Naive B cell (primary cell): ENCODE results near the gene TRIM8. TPM values are rescaled to one million over a fixed set of nuclear protein-coding genes. Genes with fewer than 3 reads are reported as not detected.

Source experiments
- ATAC-seq, 2 donors: fragments of 150-1000 bp; cut with Tn5 transposase; 2 replicates each; pipeline ENCODE4 v1.10.0; 2021; ENCODE audit warnings: low read depth in 2 of 2, mild to moderate bottlenecking in 2 of 2, moderate library complexity in 2 of 2
- DNase-seq: peaks from one replicate; pipeline ENCODE4 v3.0.0; 2022
- H3K27ac Mint-ChIP-seq, 6 donors: one replicate each; pipeline ENCODE4 v1.8.0; 2020 to 2022; ENCODE audit warnings: mild to moderate bottlenecking in 6 of 6, mixed read lengths in 6 of 6, moderate library complexity in 5 of 6, inconsistent platforms in 2 of 6
- H3K27me3 Mint-ChIP-seq, 3 donors: one replicate each; pipeline ENCODE4 v1.8.0; 2021 to 2022; ENCODE audit warnings: mixed read lengths in 3 of 3, mild to moderate bottlenecking in 1 of 3
- H3K36me3 Mint-ChIP-seq, 2 donors: one replicate each; pipeline ENCODE4 v1.8.0; 2020 to 2022; ENCODE audit warnings: mixed read lengths in 2 of 2, inconsistent platforms in 1 of 2, mild to moderate bottlenecking in 1 of 2
- H3K4me1 Mint-ChIP-seq, 3 donors: one replicate each; pipeline ENCODE4 v1.8.0; 2020 to 2022; ENCODE audit warnings: mixed read lengths in 3 of 3, inconsistent platforms in 1 of 3, mild to moderate bottlenecking in 1 of 3, moderate library complexity in 1 of 3
- H3K4me3 Mint-ChIP-seq, 8 donors: one replicate each; pipeline ENCODE4 v1.8.0; 2020 to 2022; ENCODE audit warnings: mild to moderate bottlenecking in 8 of 8, mixed read lengths in 8 of 8, moderate library complexity in 8 of 8, inconsistent platforms in 2 of 8
- H3K9me3 Mint-ChIP-seq, 7 donors: one replicate each; pipeline ENCODE4 v1.8.0; 2020 to 2022; ENCODE audit warnings: mixed read lengths in 7 of 7, mild to moderate bottlenecking in 5 of 7, inconsistent platforms in 2 of 7, moderate library complexity in 1 of 7
- polyA plus RNA-seq, 6 donors: library from polyadenylated mRNA; unstranded; fragments of 300-500 nt; fragmentation: Illumina TruSeq; gene quantifications; one replicate each; pipeline ENCODE4 v1.2.3, GENCODE V29; 2021; ENCODE audit warnings: low read depth in 6 of 6

TRIM8 gene
- polyA plus RNA-seq, 6 donors from 2014 or later, result 27.1 to 45.8 (median 30.2) TPM

DNA sequence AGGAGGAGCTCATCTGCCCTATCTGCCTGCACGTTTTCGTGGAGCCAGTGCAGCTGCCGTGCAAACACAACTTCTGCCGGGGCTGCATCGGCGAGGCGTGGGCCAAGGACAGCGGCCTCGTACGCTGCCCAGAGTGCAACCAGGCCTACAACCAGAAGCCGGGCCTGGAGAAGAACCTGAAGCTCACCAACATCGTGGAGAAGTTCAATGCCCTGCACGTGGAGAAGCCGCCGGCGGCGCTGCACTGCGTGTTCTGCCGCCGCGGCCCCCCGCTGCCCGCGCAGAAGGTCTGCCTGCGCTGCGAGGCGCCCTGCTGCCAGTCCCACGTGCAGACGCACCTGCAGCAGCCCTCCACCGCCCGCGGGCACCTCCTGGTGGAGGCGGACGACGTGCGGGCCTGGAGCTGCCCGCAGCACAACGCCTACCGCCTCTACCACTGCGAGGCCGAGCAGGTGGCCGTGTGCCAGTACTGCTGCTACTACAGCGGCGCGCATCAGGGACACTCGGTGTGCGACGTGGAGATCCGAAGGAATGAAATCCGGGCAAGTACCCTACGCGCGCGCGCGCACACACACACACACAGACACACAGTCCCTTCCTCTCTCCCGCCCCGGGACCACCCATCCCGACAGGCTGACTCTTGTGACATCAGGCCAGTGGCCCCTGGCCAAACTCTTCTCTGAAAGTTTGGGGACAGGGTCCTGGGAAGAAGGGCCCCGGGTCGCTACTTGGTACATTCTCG lies 538 bp downstream of the TRIM8 start:
- peaks cover 0 to 1% (median 0%) of the 10 kb centered on the region in 7 donors for H3K9me3 Mint-ChIP-seq
- H3K27ac Mint-ChIP-seq, result peak overlapping the region; percentile 97 to 98 (median 98)
- no peaks in the 10 kb centered on the region for H3K27me3 Mint-ChIP-seq
- peak; percentile 88 for DNase-seq
- ATAC-seq, result peak; percentile 61
- peak overlapping the region; percentile 87 to 100 (median 98) for H3K4me3 Mint-ChIP-seq
- H3K4me1 Mint-ChIP-seq, result peaks cover 50 to 56% (median 55%) of the 10 kb centered on the region in 3 donors
- no peaks in the 10 kb centered on the region for H3K36me3 Mint-ChIP-seq

DNA sequence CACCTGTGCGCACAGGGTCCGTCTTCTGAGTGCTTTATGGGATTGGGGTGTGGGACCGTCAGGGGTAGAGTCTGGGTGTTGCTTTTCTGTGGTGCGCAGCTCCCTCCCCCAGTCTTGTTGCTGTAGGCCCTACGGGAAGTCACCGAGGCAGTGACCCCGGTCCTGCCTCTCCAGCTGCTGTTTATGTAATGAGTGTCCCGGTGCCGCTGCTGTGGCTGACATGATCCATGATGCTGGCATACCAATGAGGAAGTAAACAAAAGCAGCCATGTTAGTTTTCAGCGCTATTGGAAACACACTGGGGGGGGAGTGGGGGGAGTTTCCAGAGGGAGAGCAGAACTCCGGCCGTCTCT lies 1.1 kb downstream of the TRIM8 start:
- peaks cover 0 to 1% (median 0%) of the 10 kb centered on the region in 7 donors for H3K9me3 Mint-ChIP-seq
- H3K27ac Mint-ChIP-seq, result peak overlapping the region; percentile 97 to 98 (median 98)
- DNase-seq, result peak; percentile 48
- no peaks in the 10 kb centered on the region for H3K36me3 Mint-ChIP-seq
- peaks cover 52 to 61% (median 61%) of the 10 kb centered on the region in 3 donors for H3K4me1 Mint-ChIP-seq
- no peaks in the 10 kb centered on the region for H3K27me3 Mint-ChIP-seq
- H3K4me3 Mint-ChIP-seq, result peak overlapping the region; percentile 87 to 100 (median 98)
- ATAC-seq, result peak; percentile 1

DNA sequence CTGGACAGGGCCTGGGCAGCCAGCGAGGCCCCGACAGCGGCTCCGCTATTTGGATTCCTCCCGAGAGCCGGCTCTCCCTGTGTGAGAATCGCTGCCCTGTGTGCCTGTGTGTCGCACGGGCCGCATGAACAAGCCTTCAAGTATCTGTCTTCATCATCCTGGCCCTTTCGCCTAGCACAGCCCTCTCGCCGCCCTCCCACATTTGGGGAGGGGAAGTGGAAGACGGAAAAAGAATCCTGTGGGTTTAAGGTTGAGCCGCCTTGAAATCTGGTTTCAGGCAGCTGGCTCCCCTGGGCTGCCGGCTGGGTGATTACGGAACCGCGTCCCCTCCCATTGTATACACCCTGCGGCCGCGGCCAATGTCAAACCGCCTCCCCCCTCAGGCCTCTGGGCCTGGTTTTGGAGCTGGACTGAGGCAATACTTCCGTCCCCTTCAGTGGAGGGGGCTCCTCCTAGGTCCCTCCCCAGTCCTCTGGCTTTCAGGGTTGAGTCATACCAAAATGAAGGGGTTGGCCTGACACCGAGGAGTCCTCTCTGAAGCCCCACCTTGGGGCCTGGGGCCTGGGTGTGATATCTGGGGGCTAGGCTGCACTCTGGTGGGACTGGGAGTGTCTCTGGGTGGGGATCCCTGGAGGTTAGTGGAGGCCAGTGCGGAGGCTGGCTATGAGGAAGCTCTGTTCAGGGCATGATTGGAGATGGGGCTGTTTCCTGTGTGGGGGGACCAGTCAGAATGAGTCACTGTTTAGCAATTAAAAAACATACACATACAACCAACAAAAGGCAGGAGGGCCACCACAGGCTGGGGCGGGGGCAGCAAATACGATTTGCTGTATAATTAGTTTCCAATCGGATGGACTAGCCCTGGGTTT lies 1.7 kb downstream of the TRIM8 start:
- peaks cover 0 to 1% (median 0%) of the 10 kb centered on the region in 7 donors for H3K9me3 Mint-ChIP-seq
- DNase-seq, result peak; percentile 64
- no peaks in the 10 kb centered on the region for H3K36me3 Mint-ChIP-seq
- H3K4me1 Mint-ChIP-seq, result peaks cover 57 to 67% (median 67%) of the 10 kb centered on the region in 3 donors
- H3K27ac Mint-ChIP-seq, result peak overlapping the region; percentile 97 to 98 (median 98)
- peak in 1 of 2 donors; percentile 5 for ATAC-seq
- peak overlapping the region; percentile 87 to 100 (median 98) for H3K4me3 Mint-ChIP-seq
- H3K27me3 Mint-ChIP-seq, result no peaks in the 10 kb centered on the region

DNA sequence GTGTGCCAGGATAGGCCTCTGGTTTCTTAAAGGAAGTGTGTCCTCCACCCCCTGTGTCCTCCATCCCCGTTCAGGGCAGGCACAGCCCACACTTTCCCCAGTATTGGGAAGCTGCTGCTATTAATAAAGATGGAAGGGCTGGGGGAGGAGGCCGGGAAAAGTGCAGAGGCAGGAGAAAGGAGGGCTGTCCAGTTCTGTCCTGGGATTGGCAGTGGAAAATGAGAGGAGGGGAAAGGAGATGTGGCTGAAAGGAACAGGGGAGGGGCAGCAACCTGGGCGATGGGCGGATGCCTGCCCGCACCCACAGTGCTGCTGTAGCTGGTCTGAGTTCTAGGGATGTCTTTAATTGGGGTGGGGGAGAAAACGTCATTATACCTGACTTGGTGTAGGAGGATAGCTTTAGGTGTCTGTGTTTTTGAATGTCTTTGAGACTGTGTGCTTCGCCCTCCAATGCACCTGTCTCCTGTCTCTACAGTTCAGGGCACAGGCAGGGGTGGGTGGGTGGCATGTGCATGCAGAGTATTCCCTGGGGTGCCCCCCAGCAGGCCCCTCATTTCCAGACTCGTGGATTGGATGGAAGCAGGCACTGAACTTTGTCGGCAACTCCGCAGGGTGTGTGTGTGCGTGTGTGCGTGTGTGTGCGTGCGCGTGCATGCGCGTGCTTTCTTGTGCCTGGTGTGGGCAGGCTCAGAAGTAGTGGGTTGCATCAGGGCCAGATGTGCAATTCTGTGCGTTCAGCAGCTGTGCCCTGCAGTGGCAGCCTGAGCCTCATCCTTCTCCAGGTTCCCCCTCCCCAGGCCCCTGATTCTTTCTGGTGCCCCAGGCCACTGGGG lies 2.5 kb downstream of the TRIM8 start:
- DNase-seq, result no peak
- no peak for ATAC-seq
- Mint-ChIP-seq H3K27ac (peak overlapping the region; percentile 95 to 98 (median 98)), H3K36me3 (no peaks in the 10 kb centered on the region), H3K4me1 (peaks cover 60 to 68% (median 68%) of the 10 kb centered on the region in 3 donors), H3K9me3 (no peaks in the 10 kb centered on the region), H3K4me3 (peak overlapping the region; percentile 87 to 100 (median 98)), H3K27me3 (no peaks in the 10 kb centered on the region)

DNA sequence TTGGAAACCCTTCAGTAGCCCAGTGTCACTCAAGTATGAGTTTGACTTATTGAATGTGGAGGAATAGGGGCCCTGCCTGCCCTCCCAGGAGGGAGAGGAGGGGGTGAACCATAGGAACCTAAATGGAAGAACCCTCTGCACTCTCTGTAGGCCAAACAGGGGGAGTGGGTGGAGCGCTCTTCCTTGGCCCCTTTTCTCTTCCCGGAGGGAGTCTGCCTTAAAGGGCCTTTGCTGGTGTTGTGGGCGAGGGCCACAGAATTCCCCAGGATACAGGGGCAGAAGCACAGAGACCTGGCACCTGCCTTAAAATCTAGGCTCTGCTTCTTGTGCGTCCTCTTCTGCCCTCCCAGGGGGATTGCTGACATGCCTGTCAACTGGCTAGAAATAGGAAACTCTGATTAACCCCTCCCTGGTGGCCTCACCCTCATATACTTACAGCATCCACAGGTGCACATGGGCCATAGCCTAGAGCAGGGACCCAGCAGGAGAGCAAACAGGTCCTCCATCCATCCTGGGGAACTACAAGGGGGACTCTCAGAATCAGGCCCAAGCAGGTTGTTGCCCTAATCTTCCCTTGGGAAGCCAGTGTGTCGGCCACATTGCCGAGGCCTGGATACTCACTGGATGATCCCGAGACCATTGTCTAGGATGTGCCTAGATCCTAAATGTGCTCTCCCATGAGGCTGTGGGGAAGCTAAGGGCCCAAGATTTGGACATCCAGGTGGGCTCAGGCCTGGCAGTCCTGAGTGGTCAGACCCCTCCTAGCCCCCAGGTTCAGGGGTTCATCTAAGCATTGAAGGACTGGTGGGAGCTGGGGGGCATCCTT lies 3.4 kb downstream of the TRIM8 start:
- no peaks in the 10 kb centered on the region for H3K9me3 Mint-ChIP-seq
- peak overlapping the region; percentile 77 to 100 (median 96) for H3K4me3 Mint-ChIP-seq
- peak overlapping the region in 5 of 6 donors; percentile 91 to 98 (median 98) for H3K27ac Mint-ChIP-seq
- DNase-seq (no peak), ATAC-seq (no peak)
- no peaks in the 10 kb centered on the region for H3K36me3 Mint-ChIP-seq
- no peaks in the 10 kb centered on the region for H3K27me3 Mint-ChIP-seq
- peaks cover 66 to 74% (median 73%) of the 10 kb centered on the region in 3 donors for H3K4me1 Mint-ChIP-seq

DNA sequence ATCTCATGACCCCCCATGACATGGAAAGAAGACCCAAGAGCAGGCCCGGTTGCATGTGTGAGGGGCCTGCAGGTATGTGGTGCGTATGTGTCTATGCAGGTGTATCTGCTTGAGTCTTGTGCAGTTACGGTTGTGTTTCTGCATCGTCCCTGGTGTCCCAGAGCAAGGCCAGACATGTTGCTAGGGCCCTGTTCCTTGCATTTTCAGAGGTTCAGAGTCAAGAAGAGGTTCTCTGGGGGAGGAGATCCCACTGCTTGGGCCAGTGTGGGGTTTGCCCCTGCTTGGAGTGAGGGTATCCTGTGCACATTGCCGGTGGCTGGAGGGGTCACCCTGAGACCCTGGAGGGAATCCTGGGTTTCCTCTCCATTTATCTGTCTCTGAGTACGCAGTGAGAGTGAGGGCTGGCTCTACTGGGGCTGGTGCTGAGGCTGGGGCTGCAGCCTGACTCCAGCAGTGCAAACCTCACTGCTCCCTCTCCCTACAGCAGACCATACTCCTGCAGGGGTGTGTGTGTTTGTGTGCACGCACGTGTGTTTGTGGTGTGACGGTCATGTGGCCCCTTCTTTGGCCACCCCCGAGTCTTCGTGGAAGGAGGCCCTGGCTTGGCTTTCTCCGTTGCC lies 4.1 kb downstream of the TRIM8 start:
- ATAC-seq (no peak), DNase-seq (no peak)
- peaks cover 74 to 81% (median 79%) of the 10 kb centered on the region in 3 donors for H3K4me1 Mint-ChIP-seq
- H3K27me3 Mint-ChIP-seq, result no peaks in the 10 kb centered on the region
- H3K9me3 Mint-ChIP-seq, result no peaks in the 10 kb centered on the region
- H3K4me3 Mint-ChIP-seq, result peak overlapping the region; percentile 77 to 100 (median 94)
- peaks cover 0 to 6% of the 10 kb centered on the region in 2 donors for H3K36me3 Mint-ChIP-seq
- peak overlapping the region in 4 of 6 donors; percentile 62 to 98 (median 94) for H3K27ac Mint-ChIP-seq

DNA sequence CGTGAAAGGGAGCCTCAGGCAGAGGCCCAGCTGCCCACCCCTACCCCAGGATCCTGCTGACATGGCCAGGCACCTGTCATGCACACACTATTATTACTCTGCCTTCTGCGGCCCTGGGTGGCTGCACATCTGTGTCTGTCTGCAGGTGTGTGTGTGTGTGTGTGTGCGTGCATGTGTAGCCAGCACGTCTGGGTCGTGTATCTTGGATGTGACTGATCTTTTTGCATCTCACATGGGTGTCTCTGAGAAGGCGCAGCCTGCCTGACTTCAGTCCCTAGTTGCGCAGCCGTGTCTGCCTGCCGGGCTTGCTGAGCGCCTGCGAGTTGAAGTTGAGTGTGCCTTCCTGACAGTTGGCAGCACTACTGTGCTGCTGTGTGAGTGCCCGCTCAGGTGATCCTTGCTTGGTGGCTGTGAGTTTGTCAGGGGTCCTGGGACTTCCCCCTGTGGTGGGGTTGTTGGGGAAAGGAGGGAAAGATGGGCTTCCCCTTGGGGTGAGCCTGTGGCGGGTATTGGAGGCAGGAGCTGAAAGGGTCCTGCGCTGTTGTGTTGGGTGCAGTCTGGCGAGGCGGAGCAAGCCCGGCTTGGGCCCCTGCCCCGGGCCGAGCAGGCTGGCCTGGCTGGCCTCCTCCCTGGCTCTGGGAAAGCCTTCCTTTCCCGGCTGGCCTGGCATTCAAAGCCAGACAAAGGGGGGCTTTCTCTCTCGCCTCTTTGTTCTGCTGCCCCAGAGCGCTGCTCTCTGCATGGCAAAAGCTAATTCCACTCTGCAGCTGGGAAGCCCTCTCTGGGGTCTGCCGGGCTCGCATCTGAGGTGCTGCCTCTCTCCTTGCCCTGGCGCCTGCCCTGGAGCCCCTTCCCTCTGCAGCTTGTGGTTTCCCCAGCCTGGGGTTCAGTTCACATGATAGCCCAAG lies 4.9 kb downstream of the TRIM8 start:
- no peak for ATAC-seq
- H3K4me1 Mint-ChIP-seq, result peaks cover 78 to 87% (median 83%) of the 10 kb centered on the region in 3 donors
- no peaks in the 10 kb centered on the region for H3K9me3 Mint-ChIP-seq
- H3K4me3 Mint-ChIP-seq, result peak overlapping the region; percentile 60 to 100 (median 90)
- DNase-seq, result no peak
- H3K36me3 Mint-ChIP-seq, result peaks cover 0 to 9% of the 10 kb centered on the region in 2 donors
- peak overlapping the region; percentile 21 to 97 (median 86) for H3K27ac Mint-ChIP-seq
- H3K27me3 Mint-ChIP-seq, result no peaks in the 10 kb centered on the region

DNA sequence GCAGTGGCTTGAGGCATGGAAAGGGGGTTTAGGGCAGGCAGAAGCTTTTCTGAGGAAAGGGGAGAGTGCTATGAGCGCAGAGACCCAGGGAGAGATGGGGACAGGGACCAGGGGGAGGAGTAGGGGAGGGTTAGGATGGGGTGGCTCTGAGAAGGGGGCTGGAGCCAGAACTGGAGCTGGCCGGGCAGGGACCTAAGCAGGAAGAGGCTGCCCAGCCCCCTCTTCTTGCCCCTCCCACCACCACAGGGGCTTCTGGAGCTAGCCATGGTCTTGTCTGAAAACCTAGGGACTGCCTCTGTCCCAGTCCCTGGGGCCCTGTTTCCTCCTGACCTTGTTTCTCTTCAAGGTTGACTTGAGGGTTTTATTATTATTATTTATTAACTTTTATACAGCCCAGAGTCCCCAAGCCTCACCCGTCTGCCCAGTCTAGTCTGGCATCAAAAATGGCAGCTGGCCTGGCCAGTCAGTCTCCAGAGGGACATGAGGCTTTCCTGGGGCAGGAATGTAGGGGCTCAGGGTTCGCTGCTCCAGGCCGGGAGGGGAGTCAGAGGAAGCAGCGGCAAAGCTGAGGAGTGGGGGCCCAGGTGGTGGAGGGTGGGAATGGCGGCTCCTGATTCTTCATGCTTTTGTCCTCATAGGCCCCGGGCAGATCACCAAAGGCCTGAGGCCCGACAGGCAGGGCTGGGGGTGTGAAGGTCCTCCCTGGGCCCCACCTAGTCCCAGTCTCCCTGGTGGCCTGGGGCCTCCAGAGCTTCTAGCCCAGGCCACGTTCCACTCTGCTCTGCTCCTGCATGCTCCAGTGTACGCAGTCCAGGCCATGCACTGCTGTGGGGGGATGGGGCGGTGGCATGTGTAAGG lies 5.7 kb downstream of the TRIM8 start:
- peak overlapping the region in 4 of 6 donors; percentile 51 to 97 (median 88) for H3K27ac Mint-ChIP-seq
- ATAC-seq (no peak), DNase-seq (no peak)
- H3K4me3 Mint-ChIP-seq, result peak overlapping the region in 7 of 8 donors; percentile 20 to 93 (median 69)
- H3K4me1 Mint-ChIP-seq, result peaks cover 82 to 94% (median 87%) of the 10 kb centered on the region in 3 donors
- no peaks in the 10 kb centered on the region for H3K27me3 Mint-ChIP-seq
- no peaks in the 10 kb centered on the region for H3K9me3 Mint-ChIP-seq
- peaks cover 0 to 15% of the 10 kb centered on the region in 2 donors for H3K36me3 Mint-ChIP-seq

DNA sequence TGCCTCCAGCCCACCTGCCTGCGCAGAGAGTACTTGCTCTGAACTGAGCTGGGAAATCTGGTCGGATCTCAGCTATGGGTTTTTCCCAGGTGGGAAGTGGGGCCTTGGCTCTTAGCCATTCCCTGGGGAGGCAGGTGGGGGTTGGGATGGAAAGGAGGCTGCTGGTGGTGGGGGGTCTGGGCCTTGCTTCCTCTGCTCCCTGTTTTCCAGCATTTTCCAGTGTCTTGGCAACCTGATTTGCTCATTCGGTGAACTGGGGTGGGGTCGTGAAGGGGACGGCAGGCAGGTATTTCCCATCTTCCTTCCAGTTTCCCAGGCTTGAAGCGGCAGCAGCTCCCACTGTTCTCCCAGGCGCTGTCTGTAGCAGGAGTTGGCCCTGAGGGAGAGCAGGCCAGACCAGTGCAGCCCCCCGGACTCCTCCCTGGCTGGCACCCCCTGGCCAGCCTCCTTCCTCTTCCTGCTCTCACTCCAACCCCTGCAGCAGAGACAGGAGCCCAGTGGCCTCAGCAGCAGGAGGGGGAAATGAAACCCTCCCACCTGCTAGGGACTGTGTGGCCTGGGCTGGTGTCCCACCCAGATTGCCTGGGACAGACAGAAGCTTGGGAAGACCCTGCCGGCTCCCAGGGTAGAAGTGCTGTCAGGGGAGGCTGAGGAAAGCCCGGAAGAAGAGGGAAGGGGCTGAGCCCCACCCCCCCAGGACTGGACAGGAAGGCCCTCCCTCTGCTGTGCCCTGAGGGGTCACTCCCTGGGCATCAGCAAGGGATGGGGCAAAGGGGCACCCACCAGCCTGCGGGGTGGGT lies 6.6 kb downstream of the TRIM8 start:
- peak overlapping the region in 5 of 6 donors; percentile 58 to 97 (median 95) for H3K27ac Mint-ChIP-seq
- no peaks in the 10 kb centered on the region for H3K27me3 Mint-ChIP-seq
- peak overlapping the region in 7 of 8 donors; percentile 56 to 87 (median 66) for H3K4me3 Mint-ChIP-seq
- ATAC-seq (no peak), DNase-seq (no peak)
- no peaks in the 10 kb centered on the region for H3K9me3 Mint-ChIP-seq
- peaks cover 0 to 15% of the 10 kb centered on the region in 2 donors for H3K36me3 Mint-ChIP-seq
- peaks cover 79 to 86% (median 80%) of the 10 kb centered on the region in 3 donors for H3K4me1 Mint-ChIP-seq
